NCI-H1417 treated with DMSO at 0.1 percent for 48 hours (cell line): ENCODE measurements around the gene CMSS1.

Experiments used
- DNase-seq: peaks from one replicate; lab custom pipeline; 2025; lab: John Stamatoyannopoulos, UW

The CMSS1 gene

DNA sequence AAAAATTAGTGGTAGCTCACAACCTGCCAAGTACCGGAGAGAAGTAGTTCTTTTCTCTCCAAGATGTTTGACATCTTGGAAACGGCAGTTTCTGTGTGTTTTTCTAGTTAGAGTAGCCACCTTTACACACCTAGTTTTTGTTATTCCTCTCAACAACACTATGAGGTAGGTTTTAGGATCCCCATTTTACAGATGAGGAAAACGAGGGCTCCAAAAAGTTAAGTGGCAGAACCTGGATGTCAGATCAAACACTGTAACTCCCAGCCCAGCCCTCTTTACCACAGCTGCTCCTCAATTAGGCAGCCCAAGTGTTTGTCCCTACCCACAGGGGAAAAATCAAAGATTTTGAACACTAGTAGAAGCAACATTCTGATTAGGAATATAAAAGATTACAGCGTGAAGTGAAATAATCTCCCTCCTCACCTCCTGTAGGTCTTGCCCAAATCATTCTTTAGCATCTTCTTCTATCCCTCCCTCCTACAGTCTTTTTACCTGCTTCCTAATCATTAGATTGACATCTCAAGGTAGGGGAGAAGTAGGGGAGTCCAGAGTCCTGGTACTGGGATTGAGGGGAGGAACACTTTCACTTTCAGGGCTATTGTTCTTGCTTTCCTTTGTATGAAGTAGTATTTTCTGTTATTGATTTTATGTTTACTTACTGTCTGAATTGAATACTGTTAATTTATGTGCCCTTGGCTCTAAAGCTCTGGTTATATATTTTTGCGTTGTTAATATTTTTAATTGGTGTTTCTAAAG is 142.6 kb downstream of the CMSS1 start:
- no peak for DNase-seq

DNA sequence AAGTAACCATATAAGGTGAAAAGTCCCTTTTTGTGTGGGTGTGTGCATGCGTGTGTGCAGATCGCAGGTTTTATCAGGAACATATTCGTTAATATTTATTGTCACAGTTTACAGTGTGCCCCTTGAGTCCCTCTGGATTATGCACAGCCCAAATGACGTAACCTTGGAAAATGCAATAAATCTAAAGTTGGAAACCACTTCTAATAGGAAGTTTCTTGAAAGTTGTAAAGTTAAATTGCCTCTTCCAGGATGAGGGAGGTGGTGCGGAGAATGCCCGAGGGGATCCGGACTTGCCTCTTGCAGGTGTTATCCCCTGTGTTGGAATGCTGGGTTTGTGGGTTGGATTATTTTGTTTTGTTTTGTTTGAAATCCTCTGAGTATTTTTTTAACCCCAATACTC is 143.3 kb downstream of the CMSS1 start:
- no peak for DNase-seq

DNA sequence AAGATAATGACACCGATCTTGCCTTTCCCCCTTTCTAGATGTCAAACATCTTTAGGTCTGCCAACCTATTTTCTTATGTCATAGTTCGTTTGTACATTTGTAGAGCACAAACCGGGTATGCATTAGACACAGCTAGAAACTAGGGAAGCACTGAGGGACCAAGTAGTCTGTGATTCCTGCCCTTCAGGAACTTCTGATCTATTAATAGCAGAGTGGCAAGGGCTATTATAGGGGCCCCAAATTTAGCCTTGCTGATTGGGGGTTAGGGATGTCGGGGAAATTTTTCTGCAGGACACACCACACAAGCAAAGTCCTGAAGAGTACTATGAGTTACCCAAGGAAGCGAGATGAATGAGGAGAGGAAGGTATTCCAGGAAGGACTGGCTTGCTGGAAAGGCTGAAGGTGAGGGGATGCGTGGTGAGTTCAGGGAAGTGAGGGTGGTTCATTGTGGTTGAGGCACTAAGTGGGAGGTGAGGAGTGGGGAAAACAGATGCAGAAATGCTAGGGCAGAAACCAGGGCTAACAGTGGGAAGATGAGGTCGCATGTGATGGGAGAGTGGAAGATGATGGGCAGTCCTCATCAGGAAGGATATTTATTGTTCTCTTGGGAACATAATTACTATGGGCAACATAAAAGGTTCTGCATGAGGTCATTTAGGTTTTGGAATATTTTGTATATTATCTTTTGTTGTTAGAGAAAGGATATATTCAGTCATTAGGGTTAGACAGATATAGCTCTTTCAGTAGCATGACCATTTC is 144.3 kb downstream of the CMSS1 start:
- no peak for DNase-seq

- no peak for DNase-seq
Measured at GRCh38 chr3:99962703-99963102, 145.0 kb downstream of the CMSS1 start.

- no peak for DNase-seq
Measured at GRCh38 chr3:99965077-99965476, 147.4 kb downstream of the CMSS1 start.

DNA sequence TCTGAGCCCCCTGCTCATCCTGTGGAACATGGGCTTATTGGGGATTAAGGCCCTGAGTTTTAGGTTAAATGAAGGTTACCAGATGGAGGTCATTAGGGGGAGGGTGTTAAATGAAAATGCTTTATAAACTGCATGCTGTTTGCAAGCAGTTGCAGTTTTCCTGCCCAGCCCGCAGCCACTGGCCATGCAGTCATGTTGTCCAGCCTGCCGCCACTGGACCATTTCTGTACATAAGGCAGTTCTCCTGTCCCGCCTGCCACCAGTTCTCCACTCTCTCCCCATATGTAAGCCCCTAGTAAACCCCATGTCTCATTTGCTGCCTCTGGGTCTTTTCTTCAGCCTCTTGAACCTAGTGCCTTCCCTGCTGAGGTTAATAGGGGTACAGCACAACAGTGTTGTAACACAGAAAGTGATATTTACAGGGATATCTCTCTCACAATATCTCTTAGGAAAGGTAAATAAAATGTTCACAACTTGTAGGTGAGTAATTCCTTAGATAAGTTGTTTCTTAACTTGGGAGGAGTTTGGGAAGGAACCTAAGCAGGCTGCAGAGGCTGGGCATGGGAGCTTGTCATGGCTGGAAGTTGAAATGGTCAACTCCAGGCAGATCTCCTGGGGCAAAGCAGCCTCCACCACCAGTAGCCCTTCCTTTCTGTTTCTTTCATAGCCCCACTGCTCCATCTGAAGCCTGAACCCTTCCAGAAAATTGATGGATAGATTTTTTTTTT is 148.2 kb downstream of the CMSS1 start:
- DNase-seq: no peak

DNA sequence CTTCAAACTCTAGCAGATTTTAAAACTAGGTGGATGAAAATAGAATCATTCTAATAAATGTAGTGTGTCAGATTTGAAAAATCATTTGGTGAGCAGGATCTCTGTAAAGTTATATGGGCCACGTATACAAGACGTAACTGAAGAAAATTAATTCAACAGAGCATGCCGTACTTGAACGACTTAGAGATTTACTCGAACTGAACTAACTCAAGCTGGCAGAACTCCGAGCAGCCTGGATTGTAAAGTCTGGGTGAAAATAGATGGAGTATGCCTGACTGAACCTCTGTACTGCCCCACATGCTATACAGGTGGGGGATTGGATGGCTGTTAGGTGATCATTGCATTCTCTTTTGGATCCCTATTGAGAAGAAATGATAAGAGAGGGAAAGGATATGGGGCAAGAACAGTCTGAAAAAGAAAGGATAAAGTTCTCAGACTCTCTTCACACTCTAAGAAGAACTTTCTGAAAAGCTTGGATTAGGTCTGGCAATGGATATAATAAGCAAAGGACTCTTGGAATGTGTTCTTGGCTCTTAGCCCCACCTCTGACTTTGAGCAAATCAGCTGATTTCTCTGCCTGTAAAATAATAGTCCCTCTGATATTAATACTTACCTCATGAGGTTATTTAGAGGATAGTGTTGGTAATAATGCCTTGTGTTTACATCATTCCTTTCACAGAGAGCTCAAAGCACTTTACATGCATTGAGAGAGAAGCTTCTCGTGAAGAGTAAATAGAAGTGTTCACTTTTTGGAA is 149.2 kb downstream of the CMSS1 start:
- no peak for DNase-seq

DNA sequence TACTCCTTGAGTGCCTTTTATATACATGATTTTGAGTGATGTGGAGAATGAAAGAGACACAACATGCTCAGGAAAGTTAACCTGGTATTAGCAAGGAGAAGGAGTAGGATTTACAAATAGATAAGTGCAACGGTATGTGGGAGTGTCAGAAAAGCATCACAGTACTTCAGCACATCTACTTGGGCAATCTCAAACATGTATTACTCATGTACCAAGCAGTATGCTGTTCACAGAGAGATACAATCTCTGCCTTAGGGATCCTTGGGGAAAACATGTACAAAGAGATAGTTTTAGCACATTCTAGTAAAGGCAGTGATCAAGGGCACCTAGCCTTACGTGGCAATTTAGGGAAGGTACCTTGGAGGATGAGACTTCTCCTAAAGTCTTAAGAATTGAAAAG is 150.1 kb downstream of the CMSS1 start:
- DNase-seq: no peak

DNA sequence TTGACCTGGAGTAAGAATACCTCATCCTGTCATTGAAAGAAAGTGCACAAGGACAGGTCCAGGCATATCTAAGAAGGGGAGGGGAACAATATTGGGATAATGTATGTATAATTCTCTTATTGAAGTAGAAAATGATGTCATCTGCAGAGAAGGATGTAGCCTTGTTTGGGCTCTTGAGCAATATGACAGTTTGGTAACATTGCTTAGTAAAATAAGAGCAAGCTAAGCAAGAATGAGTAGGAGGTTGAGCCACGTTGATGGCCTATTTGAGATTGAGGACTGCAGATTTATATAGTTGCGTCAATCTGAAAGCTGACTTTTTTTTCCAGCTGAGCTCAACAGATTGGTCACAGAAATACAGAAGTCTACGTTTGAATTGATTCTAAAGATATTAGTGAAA is 151.5 kb downstream of the CMSS1 start:
- DNase-seq: no peak

DNA sequence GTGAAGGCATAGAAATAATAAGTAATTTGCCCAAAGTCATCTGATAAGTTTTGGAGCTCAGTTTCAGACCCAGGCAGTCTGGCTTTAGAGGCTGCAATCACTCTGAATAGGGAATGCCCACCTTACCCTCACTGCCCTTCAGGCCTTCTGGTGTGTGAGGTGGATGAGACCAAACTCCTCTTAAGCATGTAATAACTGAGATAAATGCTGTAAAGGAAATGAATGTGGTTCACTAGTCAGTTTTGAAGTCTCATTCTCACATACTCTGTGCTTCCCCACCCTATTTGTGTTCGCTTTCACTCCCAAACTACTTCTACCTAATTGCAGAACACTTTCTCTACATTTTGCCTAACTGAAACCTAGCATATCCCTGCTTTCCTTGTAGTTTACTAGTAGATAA is 152.5 kb downstream of the CMSS1 start:
- DNase-seq: no peak

DNA sequence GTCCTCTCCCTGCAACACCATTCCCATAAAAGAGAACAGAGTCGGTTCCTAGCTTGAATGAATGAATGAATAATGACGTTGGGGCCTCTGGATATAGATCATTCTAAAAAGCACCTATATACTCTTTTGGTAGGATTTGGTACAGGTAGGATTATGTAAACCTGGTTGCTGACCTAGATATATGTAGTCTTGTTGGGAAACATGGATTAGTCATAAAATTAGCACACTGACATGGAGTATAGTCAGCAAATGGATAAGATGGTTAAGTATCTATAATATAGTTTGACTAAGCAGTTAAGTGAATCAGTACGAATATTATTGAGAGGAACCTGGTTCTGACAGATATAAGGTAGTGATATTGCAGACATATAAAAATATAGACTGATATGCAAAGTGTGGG is 154.1 kb downstream of the CMSS1 start:
- no peak for DNase-seq

DNA sequence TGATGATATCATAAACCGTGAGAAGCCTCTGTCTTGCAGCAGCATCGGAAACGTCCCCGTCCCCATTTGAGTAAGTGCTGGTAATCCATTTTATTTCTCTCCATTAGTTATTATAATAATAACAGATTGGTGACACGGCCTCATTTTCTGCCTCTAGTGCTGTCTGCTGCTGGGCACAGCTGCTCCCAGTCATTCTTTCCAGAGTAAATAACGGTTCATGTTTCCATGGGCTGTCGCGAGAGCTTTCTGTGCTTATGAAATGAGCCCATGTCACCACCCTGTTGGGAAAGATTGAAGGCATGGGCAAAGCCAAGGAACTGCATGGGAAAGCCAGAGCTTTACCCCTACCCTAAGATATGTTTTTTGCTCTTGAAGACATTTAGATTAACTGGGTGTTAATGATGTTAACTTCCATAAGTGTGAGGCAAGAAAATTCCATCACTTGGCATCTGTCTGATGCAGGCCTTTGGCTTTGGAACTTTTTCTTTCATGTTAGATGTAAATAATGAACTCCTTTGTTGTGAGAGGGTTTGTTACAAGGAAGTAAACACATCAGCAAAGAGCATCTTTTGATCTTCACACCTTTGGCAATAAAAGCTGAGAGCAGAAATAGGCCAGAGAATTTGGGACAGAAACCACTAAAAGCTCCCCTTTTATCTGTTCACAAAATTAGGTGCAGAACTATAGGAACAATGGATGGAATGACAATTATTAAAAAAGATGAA is 154.9 kb downstream of the CMSS1 start:
- DNase-seq: no peak

DNA sequence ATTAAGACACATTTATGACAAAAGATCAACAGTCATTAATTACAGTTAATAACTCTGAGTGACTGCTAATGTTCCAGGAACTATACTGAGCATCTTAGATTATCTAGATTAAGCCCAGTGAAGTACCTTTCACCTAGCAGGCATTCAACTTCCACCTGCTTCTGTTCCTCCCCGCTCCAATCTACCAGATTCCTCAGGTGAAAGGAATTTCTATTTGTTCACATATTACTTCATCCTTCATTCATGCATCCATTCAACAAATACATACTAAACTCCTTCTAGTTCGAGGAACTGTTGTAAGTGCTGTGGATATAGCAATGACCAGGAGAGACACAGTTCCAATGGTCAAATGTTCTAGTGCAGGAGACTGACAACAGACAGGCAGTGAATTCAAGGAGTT is 157.3 kb downstream of the CMSS1 start:
- DNase-seq: no peak

DNA sequence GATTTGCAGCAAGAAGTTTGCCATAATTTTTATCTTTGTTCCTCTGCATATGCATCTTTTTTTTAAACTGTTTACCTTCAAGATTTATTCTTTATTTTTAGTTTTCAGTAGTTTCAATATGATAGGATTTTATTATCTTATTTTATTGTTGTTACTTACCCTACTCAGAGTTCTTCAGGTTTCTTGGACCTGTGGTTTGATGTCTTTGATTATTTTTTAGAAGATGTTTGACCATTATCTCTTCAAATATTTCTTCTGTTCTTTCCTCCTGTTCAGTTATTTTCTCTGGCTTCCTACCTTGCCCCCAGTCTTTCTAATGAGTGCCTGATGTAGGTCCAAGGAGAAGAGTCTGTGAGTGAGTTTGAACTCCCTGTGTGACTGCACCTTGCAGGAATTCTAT is 158.9 kb downstream of the CMSS1 start:
- DNase-seq: no peak

- DNase-seq: no peak
Measured at GRCh38 chr3:99978221-99978620, 160.6 kb downstream of the CMSS1 start.

- no peak for DNase-seq
Measured at GRCh38 chr3:99980606-99981005, 162.9 kb downstream of the CMSS1 start.

GRCh38 chr3:99981138-99981537 is 163.5 kb downstream of the CMSS1 start:
- DNase-seq: no peak

GRCh38 chr3:99982650-99983049 is 165.0 kb downstream of the CMSS1 start:
- no peak for DNase-seq

- no peak for DNase-seq
Measured at GRCh38 chr3:99984139-99984538, 166.5 kb downstream of the CMSS1 start.

- no peak for DNase-seq
Measured at GRCh38 chr3:99984668-99985067, 167.0 kb downstream of the CMSS1 start.

GRCh38 chr3:99990179-99990578 is 172.5 kb downstream of the CMSS1 start:
- DNase-seq: no peak

DNA sequence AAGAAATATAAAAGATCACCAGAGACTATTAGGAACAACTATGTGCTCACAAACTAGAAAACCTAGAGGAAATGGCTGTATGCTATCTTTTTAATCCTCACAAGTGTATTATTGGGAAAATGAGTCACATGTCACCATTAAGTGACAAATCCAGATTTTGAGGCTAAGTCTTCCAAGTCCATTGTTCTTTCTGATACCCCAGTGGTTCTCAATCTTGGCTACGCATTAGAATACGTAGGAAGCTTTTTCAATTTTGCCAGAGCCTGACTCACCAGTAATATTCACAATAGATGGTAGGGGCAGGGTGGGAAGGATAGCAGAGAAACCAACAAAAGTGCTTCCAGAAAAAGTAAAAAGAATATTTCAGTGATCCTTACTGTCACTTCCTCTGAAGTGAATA is 179.6 kb downstream of the CMSS1 start:
- DNase-seq: no peak
